ENCODE results near the gene DLG2. TPM values are rescaled to one million over a fixed set of nuclear protein-coding genes. Genes with fewer than 3 reads are reported as not detected.

DLG2 gene
- total RNA-seq, 1 experiment from 2014 or later: 1.8 TPM

DNA sequence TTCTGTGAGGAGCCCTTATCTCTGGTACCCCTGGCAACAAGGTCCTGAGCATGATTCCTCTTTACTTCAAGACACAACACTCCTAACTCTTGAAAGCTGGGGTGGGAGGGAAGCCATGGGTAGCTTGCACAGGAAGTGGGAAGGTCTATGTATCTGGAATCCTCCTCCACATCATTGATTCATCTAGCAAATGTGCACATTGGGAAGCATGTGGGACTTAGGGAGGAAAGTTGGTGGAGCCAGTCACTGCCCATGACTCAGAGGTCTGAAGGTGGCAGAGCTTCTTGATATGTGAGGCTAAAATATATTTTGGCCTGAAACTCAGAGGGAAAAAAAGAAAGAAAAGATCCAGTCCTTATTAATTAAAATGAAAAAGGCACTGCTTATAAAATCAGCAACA is 1000.9 kb downstream of the DLG2 start:
- Histone ChIP-seq H3K27me3 (ENCODE audit: control insufficient read depth, insufficient read depth, low read length) (no peaks in the 10 kb centered on the region), H3K4me3 (ENCODE audit: insufficient read depth, low read depth, low read length) (no peak overlapping the region), H3K36me3 (replicated peaks; ENCODE audit: control insufficient read depth, insufficient read depth, low read length) (no peaks in the 10 kb centered on the region)
- DNase-seq: no peak

DNA sequence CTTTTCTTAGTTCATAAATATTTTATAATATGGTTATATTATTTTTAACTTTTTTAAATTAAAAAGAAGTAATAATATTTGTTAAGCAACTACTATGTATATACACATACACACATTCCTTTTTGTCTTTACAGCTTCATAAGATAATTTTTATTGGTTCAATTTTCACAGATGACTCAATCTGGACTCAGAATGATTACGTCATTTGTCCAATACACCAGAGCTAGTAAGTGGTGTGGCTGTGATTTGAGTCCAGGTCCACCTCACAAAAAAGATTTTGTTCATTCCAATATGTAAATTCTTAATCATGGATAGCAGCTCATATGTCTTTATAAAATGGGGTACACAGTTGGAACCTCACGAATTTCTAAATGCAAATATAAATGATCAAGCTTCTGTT is 1014.5 kb downstream of the DLG2 start:
- no peak for DNase-seq
- Histone ChIP-seq H3K4me3 (ENCODE audit: insufficient read depth, low read depth, low read length) (no peak overlapping the region), H3K27me3 (ENCODE audit: control insufficient read depth, insufficient read depth, low read length) (no peaks in the 10 kb centered on the region), H3K36me3 (replicated peaks; ENCODE audit: control insufficient read depth, insufficient read depth, low read length) (no peaks in the 10 kb centered on the region)

- DNase-seq: no peak
- Histone ChIP-seq H3K36me3 (replicated peaks; ENCODE audit: control insufficient read depth, insufficient read depth, low read length) (no peaks in the 10 kb centered on the region), H3K4me3 (ENCODE audit: insufficient read depth, low read depth, low read length) (no peak overlapping the region), H3K27me3 (ENCODE audit: control insufficient read depth, insufficient read depth, low read length) (no peaks in the 10 kb centered on the region)
Measured at GRCh38 chr11:84608837-84609196, 1018.3 kb downstream of the DLG2 start.

- no peaks in the 10 kb centered on the region for H3K36me3 ChIP-seq (replicated peaks; ENCODE audit: control insufficient read depth, insufficient read depth, low read length)
- no peak overlapping the region for H3K4me3 ChIP-seq (ENCODE audit: insufficient read depth, low read depth, low read length)
- H3K27me3 ChIP-seq (ENCODE audit: control insufficient read depth, insufficient read depth, low read length): no peaks in the 10 kb centered on the region
- no peak for DNase-seq
Measured at GRCh38 chr11:84607975-84608836, 1018.9 kb downstream of the DLG2 start.

DNA sequence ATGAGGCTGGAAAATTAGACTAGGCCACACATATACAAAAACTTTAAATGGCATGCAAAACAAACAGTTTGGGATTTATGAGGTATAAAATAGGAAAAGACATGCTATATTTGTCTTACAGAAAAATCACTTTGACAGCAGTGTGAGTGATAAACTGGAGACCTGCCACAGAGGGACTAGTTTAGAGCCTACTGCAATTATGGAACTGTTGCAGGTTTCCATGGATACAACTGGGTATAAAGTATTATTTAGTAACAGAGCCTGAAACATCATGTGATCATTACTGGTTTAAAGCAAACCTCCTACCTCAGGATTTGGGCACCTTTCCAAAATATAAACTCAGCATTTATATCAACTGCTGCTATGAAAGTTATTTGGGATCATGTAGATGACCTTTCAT is 1032.5 kb downstream of the DLG2 start:
- DNase-seq: no peak
- Histone ChIP-seq H3K27me3 (ENCODE audit: control insufficient read depth, insufficient read depth, low read length) (no peaks in the 10 kb centered on the region), H3K4me3 (ENCODE audit: insufficient read depth, low read depth, low read length) (no peak overlapping the region), H3K36me3 (replicated peaks; ENCODE audit: control insufficient read depth, insufficient read depth, low read length) (no peaks in the 10 kb centered on the region)

- no peaks in the 10 kb centered on the region for H3K27me3 ChIP-seq (ENCODE audit: control insufficient read depth, insufficient read depth, low read length)
- no peaks in the 10 kb centered on the region for H3K36me3 ChIP-seq (replicated peaks; ENCODE audit: control insufficient read depth, insufficient read depth, low read length)
- DNase-seq: no peak
- no peak overlapping the region for H3K4me3 ChIP-seq (ENCODE audit: insufficient read depth, low read depth, low read length)
Measured at GRCh38 chr11:84590106-84590505, 1037.0 kb downstream of the DLG2 start.

- Histone ChIP-seq H3K4me3 (ENCODE audit: insufficient read depth, low read depth, low read length) (no peak overlapping the region), H3K36me3 (replicated peaks; ENCODE audit: control insufficient read depth, insufficient read depth, low read length) (no peaks in the 10 kb centered on the region), H3K27me3 (ENCODE audit: control insufficient read depth, insufficient read depth, low read length) (no peaks in the 10 kb centered on the region)
- no peak for DNase-seq
Measured at GRCh38 chr11:84588131-84588829, 1038.9 kb downstream of the DLG2 start.

DNA sequence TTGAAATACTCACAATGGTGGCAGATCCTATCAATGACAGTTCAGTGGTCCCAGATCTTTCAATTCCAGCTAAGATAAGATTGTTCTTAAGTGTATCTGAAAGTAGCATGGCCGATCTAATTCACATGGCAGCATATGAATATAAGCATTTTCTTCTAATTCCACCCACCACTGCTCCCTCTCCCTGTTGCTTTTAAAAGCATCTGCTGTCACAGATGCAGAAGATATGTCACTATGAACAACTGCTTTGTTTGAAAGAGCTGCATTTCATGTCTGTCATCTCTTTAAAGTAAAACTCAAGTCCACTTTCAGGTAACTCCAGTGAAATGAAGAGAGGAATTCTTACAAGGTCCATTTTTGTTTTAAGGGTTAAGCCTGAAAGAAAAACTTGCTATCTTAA is 1044.0 kb downstream of the DLG2 start:
- Histone ChIP-seq H3K27me3 (ENCODE audit: control insufficient read depth, insufficient read depth, low read length) (no peaks in the 10 kb centered on the region), H3K4me3 (ENCODE audit: insufficient read depth, low read depth, low read length) (no peak overlapping the region), H3K36me3 (replicated peaks; ENCODE audit: control insufficient read depth, insufficient read depth, low read length) (no peaks in the 10 kb centered on the region)
- DNase-seq: no peak

GRCh38 chr11:84581083-84581482 is 1046.1 kb downstream of the DLG2 start:
- no peaks in the 10 kb centered on the region for H3K27me3 ChIP-seq (ENCODE audit: control insufficient read depth, insufficient read depth, low read length)
- H3K36me3 ChIP-seq (replicated peaks; ENCODE audit: control insufficient read depth, insufficient read depth, low read length): no peaks in the 10 kb centered on the region
- DNase-seq: no peak
- H3K4me3 ChIP-seq (ENCODE audit: insufficient read depth, low read depth, low read length): no peak overlapping the region

- no peaks in the 10 kb centered on the region for H3K27me3 ChIP-seq (ENCODE audit: control insufficient read depth, insufficient read depth, low read length)
- H3K36me3 ChIP-seq (replicated peaks; ENCODE audit: control insufficient read depth, insufficient read depth, low read length): no peaks in the 10 kb centered on the region
- peak; percentile 5 for DNase-seq
- no peak overlapping the region for H3K4me3 ChIP-seq (ENCODE audit: insufficient read depth, low read depth, low read length)
Measured at GRCh38 chr11:84580428-84580827, 1046.7 kb downstream of the DLG2 start.

DNA sequence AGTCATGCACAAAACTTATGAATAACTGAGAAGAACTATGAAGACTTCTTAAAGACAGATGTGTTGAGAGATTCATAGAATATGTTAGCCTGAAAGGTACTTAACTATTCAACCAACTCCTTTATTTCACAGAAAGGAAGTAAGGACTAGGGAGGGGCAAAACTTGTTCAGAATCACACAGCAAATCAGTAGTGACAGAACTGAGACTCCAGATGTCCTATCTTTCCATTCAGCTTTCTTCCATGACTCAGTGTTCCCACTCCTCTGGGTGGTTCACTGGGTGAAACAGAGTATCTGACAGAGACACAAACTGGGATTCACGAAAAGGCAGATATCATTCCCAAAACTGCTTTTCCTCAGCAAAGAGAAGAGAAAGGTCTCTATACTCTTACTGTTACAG is 1053.3 kb downstream of the DLG2 start:
- no peak for DNase-seq
- H3K36me3 ChIP-seq (replicated peaks; ENCODE audit: control insufficient read depth, insufficient read depth, low read length): no peaks in the 10 kb centered on the region
- no peaks in the 10 kb centered on the region for H3K27me3 ChIP-seq (ENCODE audit: control insufficient read depth, insufficient read depth, low read length)
- no peak overlapping the region for H3K4me3 ChIP-seq (ENCODE audit: insufficient read depth, low read depth, low read length)

- DNase-seq: no peak
- Histone ChIP-seq H3K27me3 (ENCODE audit: control insufficient read depth, insufficient read depth, low read length) (no peaks in the 10 kb centered on the region), H3K36me3 (replicated peaks; ENCODE audit: control insufficient read depth, insufficient read depth, low read length) (no peaks in the 10 kb centered on the region), H3K4me3 (ENCODE audit: insufficient read depth, low read depth, low read length) (no peak overlapping the region)
Measured at GRCh38 chr11:84566671-84567070, 1060.5 kb downstream of the DLG2 start.

GRCh38 chr11:84564867-84565184 is 1062.3 kb downstream of the DLG2 start:
- H3K36me3 ChIP-seq (replicated peaks; ENCODE audit: control insufficient read depth, insufficient read depth, low read length): no peaks in the 10 kb centered on the region
- DNase-seq: no peak
- H3K4me3 ChIP-seq (ENCODE audit: insufficient read depth, low read depth, low read length): no peak overlapping the region
- H3K27me3 ChIP-seq (ENCODE audit: control insufficient read depth, insufficient read depth, low read length): no peaks in the 10 kb centered on the region

DNA sequence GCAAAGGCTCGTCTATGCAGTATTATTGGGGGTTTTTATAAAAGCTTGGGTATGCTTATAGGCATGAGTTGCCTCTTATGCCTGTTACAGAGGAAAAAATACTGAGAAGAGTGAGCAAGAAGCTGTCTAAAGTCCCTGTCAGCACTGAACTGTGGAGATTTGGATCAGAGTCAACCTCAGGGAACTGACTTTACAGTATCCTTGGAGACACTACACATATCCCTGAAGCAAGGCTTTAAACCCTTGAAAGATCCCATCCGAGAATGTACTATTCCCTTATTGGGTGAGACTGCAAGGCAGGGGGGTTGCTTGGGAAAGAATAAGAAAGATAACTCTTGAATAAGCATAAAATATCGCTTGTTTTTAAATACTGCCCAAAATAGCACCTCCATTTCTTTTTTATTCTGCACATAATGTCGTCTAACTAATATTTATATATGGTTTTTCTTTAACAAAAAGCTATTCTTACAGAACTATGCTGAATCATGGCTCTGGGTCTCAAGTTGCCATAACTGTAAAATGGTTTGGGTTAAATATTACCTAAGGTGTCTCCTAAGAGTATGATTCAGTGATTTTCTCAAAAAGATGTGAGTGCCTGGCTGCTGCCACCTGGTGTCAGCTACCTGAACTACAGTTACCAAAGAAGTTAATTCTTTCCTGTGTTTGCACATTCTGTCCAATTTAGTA is 1062.8 kb downstream of the DLG2 start:
- Histone ChIP-seq H3K36me3 (replicated peaks; ENCODE audit: control insufficient read depth, insufficient read depth, low read length) (no peaks in the 10 kb centered on the region), H3K27me3 (ENCODE audit: control insufficient read depth, insufficient read depth, low read length) (no peaks in the 10 kb centered on the region), H3K4me3 (ENCODE audit: insufficient read depth, low read depth, low read length) (no peak overlapping the region)
- peak; percentile 5 for DNase-seq

- no peaks in the 10 kb centered on the region for H3K27me3 ChIP-seq (ENCODE audit: control insufficient read depth, insufficient read depth, low read length)
- H3K4me3 ChIP-seq (ENCODE audit: insufficient read depth, low read depth, low read length): no peak overlapping the region
- H3K36me3 ChIP-seq (replicated peaks; ENCODE audit: control insufficient read depth, insufficient read depth, low read length): no peaks in the 10 kb centered on the region
- no peak for DNase-seq
Measured at GRCh38 chr11:84563356-84563755, 1063.8 kb downstream of the DLG2 start.

All from H7 (cell line).